ENCODE measurements around the gene TRAF3IP1.
"Not testable (repeated sequence)": the region's sequence is repeated elsewhere in the genome, so short reads cannot be mapped to it uniquely, and the experiment has no call there.

The TRAF3IP1 gene

GRCh38 chr2:238339814-238340213 lies 19.5 kb downstream of the TRAF3IP1 start:
- DNase-seq (ENCODE audit: low spot score) = no peak

- DNase-seq (ENCODE audit: low spot score) = no peak
Measured at GRCh38 chr2:238341536-238341935, 21.2 kb downstream of the TRAF3IP1 start.

GRCh38 chr2:238344035-238344434 lies 23.7 kb downstream of the TRAF3IP1 start:
- no peak for DNase-seq (ENCODE audit: low spot score)

DNA sequence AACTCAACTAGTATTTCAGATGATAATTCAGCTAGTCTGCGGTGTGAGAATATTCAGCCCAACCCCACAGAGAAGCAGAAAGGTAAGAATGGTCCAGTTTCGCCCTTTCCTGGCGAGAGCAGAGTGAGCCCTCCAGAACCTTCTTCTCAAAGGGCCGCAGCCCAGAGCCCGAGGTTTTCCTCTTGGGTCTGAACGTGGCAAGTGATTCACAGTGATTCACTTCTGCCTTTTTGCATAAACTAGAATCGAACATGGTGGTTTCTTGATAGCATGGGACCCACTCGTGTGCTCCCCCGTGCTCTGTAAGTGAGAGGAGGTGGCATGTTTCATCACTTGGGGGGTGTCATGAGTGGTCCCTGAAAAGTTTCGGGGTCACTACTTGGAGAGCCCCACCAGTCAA lies 24.2 kb downstream of the TRAF3IP1 start:
- DNase-seq (ENCODE audit: low spot score) = no peak

- no peak for DNase-seq (ENCODE audit: low spot score)
Measured at GRCh38 chr2:238345297-238345968, 25.1 kb downstream of the TRAF3IP1 start.

- no peak for DNase-seq (ENCODE audit: low spot score)
Measured at GRCh38 chr2:238346544-238346943, 26.2 kb downstream of the TRAF3IP1 start.

DNA sequence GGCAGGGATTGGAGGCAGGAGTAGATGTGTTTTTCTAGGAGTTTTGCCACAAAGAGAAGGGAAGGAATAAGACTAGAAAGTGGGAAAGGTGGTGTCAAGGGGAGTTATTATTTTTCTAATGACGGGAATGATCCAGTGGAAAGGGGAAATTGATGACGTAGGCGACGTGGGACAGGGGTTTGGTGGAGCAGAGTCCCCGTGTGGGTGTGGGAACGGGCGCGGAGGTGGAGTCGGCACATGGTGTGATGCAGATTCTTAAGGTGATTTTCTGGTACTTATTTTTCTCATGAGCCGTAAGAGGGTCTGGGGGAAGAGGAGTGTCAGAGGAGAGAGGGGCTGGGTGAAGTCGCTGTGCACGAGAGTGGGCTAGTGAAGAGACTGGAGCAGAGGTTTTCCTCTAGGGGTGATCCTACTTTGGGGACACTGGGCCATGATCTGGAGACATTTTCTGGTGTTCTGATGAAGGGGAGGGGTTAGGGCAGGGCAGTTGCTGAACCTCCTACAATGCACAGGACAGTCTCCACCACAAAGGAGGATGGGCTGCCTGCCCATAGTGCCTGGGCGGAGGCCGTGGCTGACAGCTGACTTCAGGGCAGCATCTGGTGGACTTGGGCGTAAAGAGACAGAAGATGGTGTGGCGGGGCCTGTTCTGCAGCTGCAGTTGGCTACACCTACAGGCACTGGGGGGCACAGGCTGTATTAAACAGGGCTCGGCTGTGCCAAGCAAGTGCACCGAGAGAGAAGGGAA lies 30.0 kb downstream of the TRAF3IP1 start:
- DNase-seq (ENCODE audit: low spot score) = no peak

- DNase-seq (ENCODE audit: low spot score) = no peak
Measured at GRCh38 chr2:238351315-238351714, 31.0 kb downstream of the TRAF3IP1 start.

GRCh38 chr2:238352361-238352760 lies 32.0 kb downstream of the TRAF3IP1 start:
- DNase-seq (ENCODE audit: low spot score) = no peak

- no peak for DNase-seq (ENCODE audit: low spot score)
Measured at GRCh38 chr2:238358769-238359168, 38.5 kb downstream of the TRAF3IP1 start.

DNA sequence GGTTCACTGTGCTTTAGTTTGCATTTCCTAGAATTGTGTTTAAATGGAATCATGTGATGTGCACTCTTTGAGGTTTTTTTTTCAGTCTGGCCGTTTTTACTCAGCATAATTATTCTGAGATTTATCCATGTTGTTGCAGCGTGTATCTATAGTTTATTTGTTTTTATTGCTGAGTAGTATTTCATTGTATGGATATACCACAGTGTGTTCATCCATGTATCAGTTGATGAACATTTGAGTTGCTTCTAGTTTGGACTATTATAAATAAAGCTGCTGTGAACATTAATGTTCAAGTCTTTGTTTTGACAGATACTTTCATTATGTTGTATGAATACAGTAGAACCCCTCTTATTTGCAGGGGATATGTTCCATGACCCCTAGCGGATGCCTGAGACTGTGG lies 39.1 kb downstream of the TRAF3IP1 start:
- no peak for DNase-seq (ENCODE audit: low spot score)

DNA sequence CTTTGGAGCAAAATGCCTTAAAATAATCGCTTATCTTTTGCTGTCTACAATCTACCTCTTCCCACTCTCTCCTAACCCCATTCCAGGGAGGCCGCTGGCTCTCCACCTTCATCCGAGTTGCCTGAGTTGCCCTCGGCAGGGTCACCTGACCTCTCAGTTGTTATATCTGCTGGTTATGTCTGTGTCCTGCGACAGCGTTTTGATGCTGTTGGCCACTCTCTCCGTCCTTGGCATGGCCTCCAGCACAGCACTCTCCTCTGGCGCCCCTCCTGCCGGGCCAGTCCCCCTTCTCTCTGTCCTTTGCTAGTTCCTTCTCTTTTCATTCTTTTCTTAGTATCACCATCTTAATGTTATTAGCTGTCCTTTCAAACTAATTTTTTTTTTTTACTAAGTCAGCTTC lies 41.6 kb downstream of the TRAF3IP1 start:
- DNase-seq (ENCODE audit: low spot score) = no peak

DNA sequence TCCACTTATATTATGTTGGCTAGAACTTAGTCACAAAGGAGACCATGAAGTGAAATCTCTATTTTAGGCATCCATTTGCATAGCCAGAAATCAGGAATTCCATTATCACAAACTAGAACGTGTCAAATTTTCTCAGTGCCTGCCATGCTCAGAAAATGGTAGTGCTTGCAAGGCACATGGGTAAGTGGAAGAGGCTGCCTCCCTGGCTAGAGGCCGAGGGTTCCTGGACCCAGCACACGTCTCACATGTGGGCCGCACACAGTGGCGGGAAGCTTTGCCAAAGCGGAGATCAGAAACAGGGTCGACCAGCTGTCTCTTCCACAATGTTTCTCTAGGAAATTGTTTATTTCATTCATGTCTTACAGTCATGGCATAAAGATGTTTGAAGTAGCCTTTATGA lies 42.3 kb downstream of the TRAF3IP1 start:
- no peak for DNase-seq (ENCODE audit: low spot score)

GRCh38 chr2:238369591-238370040 lies 49.3 kb downstream of the TRAF3IP1 start:
- no peak for DNase-seq (ENCODE audit: low spot score)

- DNase-seq (ENCODE audit: low spot score) = no peak
Measured at GRCh38 chr2:238370094-238370822, 49.9 kb downstream of the TRAF3IP1 start.

DNA sequence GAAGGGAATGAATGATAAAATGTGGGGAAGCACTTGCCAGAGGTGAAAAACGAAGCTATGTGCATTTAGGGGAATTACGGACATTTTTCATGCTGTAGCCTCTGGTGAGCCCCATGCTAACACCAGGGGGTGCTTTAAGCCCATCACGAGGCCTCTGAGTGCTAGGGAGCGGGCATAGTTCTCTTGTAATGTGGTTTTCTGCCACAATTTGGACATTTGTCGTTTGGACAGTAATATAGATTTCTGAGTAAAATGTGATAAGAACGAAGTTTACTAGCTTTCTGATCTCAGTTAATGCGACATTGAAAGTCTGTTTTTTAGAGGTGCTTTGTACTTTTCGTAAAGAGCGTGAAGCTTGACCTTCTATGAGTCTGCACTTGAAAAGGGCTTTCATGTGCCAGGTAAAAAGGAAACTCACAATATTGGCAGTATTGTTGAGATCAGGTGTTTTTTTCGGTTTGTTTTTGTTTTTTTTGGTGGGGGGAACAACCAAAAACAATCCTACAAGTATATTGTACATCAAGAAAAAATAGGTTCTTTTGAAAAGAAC lies 50.6 kb downstream of the TRAF3IP1 start:
- peak; percentile 77 for DNase-seq (ENCODE audit: low spot score)

DNA sequence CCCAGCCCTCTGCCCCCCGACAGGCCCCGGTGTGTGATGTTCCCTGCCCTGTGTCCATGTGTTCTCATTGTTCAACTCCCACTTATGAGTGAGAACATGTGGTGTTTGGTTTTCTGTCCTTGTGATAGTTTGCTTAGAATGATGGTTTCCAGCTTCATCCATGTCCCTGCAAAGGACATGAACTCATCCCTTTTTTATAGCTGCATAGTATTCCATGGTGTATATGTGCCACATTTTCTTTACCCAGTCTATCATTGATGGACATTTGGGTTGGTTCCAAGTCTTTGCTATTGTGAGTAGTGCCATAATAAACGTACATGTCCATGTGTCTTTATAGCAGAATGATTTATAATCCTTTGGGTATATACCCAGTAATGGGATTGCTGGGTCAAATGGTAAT lies 52.0 kb downstream of the TRAF3IP1 start:
- DNase-seq (ENCODE audit: low spot score) = not testable (repeated sequence)

GRCh38 chr2:238376884-238377391 lies 56.6 kb downstream of the TRAF3IP1 start:
- DNase-seq (ENCODE audit: low spot score) = no peak

GRCh38 chr2:238378230-238379095 lies 58.1 kb downstream of the TRAF3IP1 start:
- no peak for DNase-seq (ENCODE audit: low spot score)

GRCh38 chr2:238379096-238379810 lies 58.9 kb downstream of the TRAF3IP1 start:
- DNase-seq (ENCODE audit: low spot score) = no peak

DNA sequence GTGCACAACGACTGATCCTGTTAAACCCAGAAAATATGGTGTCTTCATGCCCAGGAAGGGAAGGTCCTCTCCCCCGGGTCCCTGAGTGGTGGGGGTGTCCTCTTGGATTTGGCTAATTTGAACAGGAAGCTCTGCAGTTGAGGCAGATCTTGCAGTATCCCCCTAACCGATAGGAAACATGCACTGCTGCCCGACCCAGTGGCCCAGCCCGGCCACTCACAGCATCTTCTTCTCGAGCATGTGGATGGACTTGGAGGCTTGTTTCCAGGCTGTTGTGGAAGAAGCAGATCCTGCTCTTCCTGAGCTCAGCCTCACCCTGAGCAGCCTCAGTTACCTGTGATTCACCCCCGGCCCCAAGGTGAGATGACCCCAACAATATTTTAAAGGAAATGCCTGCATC lies 60.0 kb downstream of the TRAF3IP1 start:
- DNase-seq (ENCODE audit: low spot score) = no peak
